T-cell (primary cell): Measurements from ENCODE around the gene FBXO33. TPM values are rescaled to one million over a fixed set of nuclear protein-coding genes. Genes with fewer than 3 reads are reported as not detected.
A peak's percentile ranks its signal among the peaks of the same experiment; 100 is the strongest.

Experiments used
- ATAC-seq, 4 experiments: fragments of 200-7000 bp in 3 of 4; fragments of 150-1000 bp in 1 of 4; cut with Tn5 transposase; replicated peaks in 1 of 4; 1 replicate in 3 of 4; 2 replicates in 1 of 4; pipeline ENCODE4 v1.10.0; 2021; ENCODE audit warnings: moderate library complexity in 3 of 4, mild to moderate bottlenecking in 2 of 4, moderate number of reproducible peaks in 1 of 4
- CTCF ChIA-PET, 2 donors: fragments of 300-600 bp; sonication (Branson Sonifier 250); formaldehyde crosslinking; loops; one replicate each; lab custom pipeline; 2022; ENCODE audit warnings: antibody characterized with exemption in 2 of 2; lab: Charles Lee
- POLR2A ChIA-PET, 2 donors: fragments of 300-600 bp; sonication (Branson Sonifier 250); formaldehyde crosslinking; loops; one replicate each; lab custom pipeline; 2022; ENCODE audit warnings: antibody characterized with exemption in 2 of 2; lab: Charles Lee
- DNase-seq, 35 experiments: peaks; one replicate each; pipeline versions ENCODE4 v3.0.0 to v3.0.0-alpha.2; 2013 to 2023
- H3K27ac ChIP-seq: one replicate; pipeline ENCODE4 v1.5.1; 2013; ENCODE audit warnings: low read length
- H3K27me3 ChIP-seq, 2 experiments: replicated peaks in 1 of 2; 1 replicate in 1 of 2; 2 replicates in 1 of 2; pipeline versions ENCODE4 v1.6.1 to v1.7.0; 2013; ENCODE audit warnings: low read length in 1 of 2, mixed read lengths in 1 of 2; ENCODE audit not compliant: control insufficient read depth in 2 of 2, insufficient read depth in 2 of 2; ENCODE audit errors: extremely low read depth in 1 of 2
- H3K36me3 ChIP-seq, 2 donors: 1 replicate in 1 of 2; 2 replicates in 1 of 2; pipeline versions ENCODE4 v1.6.1 to v1.7.0; 2013; ENCODE audit warnings: low read length in 1 of 2; ENCODE audit not compliant: control insufficient read depth in 2 of 2, insufficient read depth in 1 of 2; ENCODE audit errors: extremely low read depth in 1 of 2
- H3K4me1 ChIP-seq, 2 experiments: 1 replicate in 1 of 2; 2 replicates in 1 of 2; pipeline versions ENCODE4 v1.6.1 to v1.7.0; 2013; ENCODE audit warnings: low read length in 2 of 2, mixed read lengths in 1 of 2; ENCODE audit not compliant: insufficient read depth in 2 of 2, control insufficient read depth in 1 of 2; ENCODE audit errors: extremely low read depth in 1 of 2
- H3K4me3 ChIP-seq, 2 donors: 1 replicate in 1 of 2; 2 replicates in 1 of 2; pipeline versions ENCODE4 v1.5.1 to v1.7.0; 2013; ENCODE audit warnings: mild to moderate bottlenecking in 2 of 2, low read length in 1 of 2, moderate library complexity in 1 of 2; ENCODE audit not compliant: control insufficient read depth in 1 of 2; ENCODE audit errors: extremely low read depth in 1 of 2
- H3K9me3 ChIP-seq: 2 replicates; pipeline ENCODE4 v1.7.0; 2013
- H3K27ac Mint-ChIP-seq, 2 donors: one replicate each; pipeline ENCODE4 v1.8.0; 2020 to 2021; ENCODE audit warnings: mild to moderate bottlenecking in 2 of 2, mixed read lengths in 2 of 2
- H3K27me3 Mint-ChIP-seq, 2 donors: one replicate each; pipeline ENCODE4 v1.8.0; 2021 to 2022; ENCODE audit warnings: mixed read lengths in 2 of 2
- H3K36me3 Mint-ChIP-seq: one replicate; pipeline ENCODE4 v1.8.0; 2021; ENCODE audit warnings: mixed read lengths
- H3K4me1 Mint-ChIP-seq, 3 donors: one replicate each; pipeline ENCODE4 v1.8.0; 2020 to 2022; ENCODE audit warnings: mixed read lengths in 3 of 3, mild to moderate bottlenecking in 1 of 3
- H3K4me3 Mint-ChIP-seq, 3 donors: one replicate each; pipeline ENCODE4 v1.8.0; 2020 to 2022; ENCODE audit warnings: mild to moderate bottlenecking in 3 of 3, mixed read lengths in 3 of 3, moderate library complexity in 3 of 3
- H3K9me3 Mint-ChIP-seq, 3 donors: one replicate each; pipeline ENCODE4 v1.8.0; 2020 to 2022; ENCODE audit warnings: mixed read lengths in 3 of 3
- WGBS: methylation state at CpG from one replicate; pipeline ENCODE4 v1.1.5; 2013; ENCODE audit warnings: missing lambda C conversion rate; ENCODE audit not compliant: insufficient coverage; 5-methylcytosine and 5-hydroxymethylcytosine counted together
- total RNA-seq, 35 experiments: library from RNA in 6 of 35; stranded (reverse) in 6 of 35; fragments of 120-200 nt in 1 of 35; gene quantifications; one replicate each; pipeline versions ENCODE4 v1.2.1 to v1.2.4 and lab custom pipeline; 2013 to 2026

Gene FBXO33
- total RNA-seq, 5 donors from 2014 or later (not counting 1 experiment from before 2014, with no cell fraction given): 22.5 to 64.0 (median 28.4) TPM

- DNase-seq (no peak), ATAC-seq (no peak)
- no peaks in the 10 kb centered on the region for H3K27me3 Mint-ChIP-seq
- Histone ChIP-seq H3K27me3 (no peaks in the 10 kb centered on the region), H3K9me3 (peaks cover 7% of the 10 kb centered on the region), H3K36me3 (no peaks in the 10 kb centered on the region), H3K4me3 (no peak overlapping the region), H3K4me1 (no peaks in the 10 kb centered on the region), H3K27ac (no peak overlapping the region)
- peaks cover 47 to 51% (median 49%) of the 10 kb centered on the region in 3 donors for H3K4me1 Mint-ChIP-seq
- no CpG with 5 or more reads among the region's 3 CpGs for WGBS
- ChIA-PET CTCF (no interaction called here), POLR2A (no interaction called here)
- peaks cover 0 to 11% (median 0%) of the 10 kb centered on the region in 3 donors for H3K9me3 Mint-ChIP-seq
- H3K4me3 Mint-ChIP-seq: no peak overlapping the region
- H3K36me3 Mint-ChIP-seq: peaks cover 39% of the 10 kb centered on the region
- H3K27ac Mint-ChIP-seq: peak overlapping the region; percentile 24 to 77
Measured at GRCh38 chr14:39406560-39406959, 25.7 kb downstream of the FBXO33 start.

GRCh38 chr14:39398382-39398781 lies 33.9 kb downstream of the FBXO33 start:
- peaks cover 0 to 46% of the 10 kb centered on the region in 2 donors for H3K36me3 ChIP-seq
- CTCF ChIA-PET: interaction anchor here in 1 of 2 donors (0.7 kb wide), 1 partner anchor 68 kb away, joined by 7 read pairs; no protein-coding TSS in a partner anchor
- Mint-ChIP-seq H3K27me3 (no peaks in the 10 kb centered on the region), H3K4me3 (no peak overlapping the region), H3K27ac (no peak overlapping the region), H3K4me1 (peaks cover 0 to 9% (median 2%) of the 10 kb centered on the region in 3 donors), H3K9me3 (no peaks in the 10 kb centered on the region), H3K36me3 (peaks cover 50% of the 10 kb centered on the region)
- H3K4me1 ChIP-seq: no peaks in the 10 kb centered on the region
- no peak overlapping the region for H3K27ac ChIP-seq
- no peak overlapping the region for H3K4me3 ChIP-seq
- WGBS: 46% methylated on average over 2 of the region's 6 CpGs
- no peaks in the 10 kb centered on the region for H3K27me3 ChIP-seq
- DNase-seq (no peak), ATAC-seq (no peak)
- H3K9me3 ChIP-seq: no peaks in the 10 kb centered on the region
- POLR2A ChIA-PET: interaction anchor here in 1 of 2 donors (0.6 to 1.0 kb wide), 3 partner anchors 16 to 313 kb away, joined by 5 to 7 read pairs (median 7); no protein-coding TSS in a partner anchor

GRCh38 chr14:39396448-39396847 lies 35.8 kb downstream of the FBXO33 start:
- Mint-ChIP-seq H3K36me3 (peaks cover 47% of the 10 kb centered on the region), H3K27ac (no peak overlapping the region), H3K9me3 (no peaks in the 10 kb centered on the region), H3K4me3 (no peak overlapping the region), H3K27me3 (no peaks in the 10 kb centered on the region), H3K4me1 (peaks cover 0 to 5% (median 0%) of the 10 kb centered on the region in 3 donors)
- CTCF ChIA-PET: no interaction called here
- Histone ChIP-seq H3K27ac (no peak overlapping the region), H3K27me3 (no peaks in the 10 kb centered on the region), H3K4me1 (no peaks in the 10 kb centered on the region), H3K36me3 (peaks cover 0 to 46% of the 10 kb centered on the region in 2 donors), H3K9me3 (no peaks in the 10 kb centered on the region), H3K4me3 (no peak overlapping the region)
- ATAC-seq: no peak
- no peak for DNase-seq
- POLR2A ChIA-PET: interaction anchor here in 1 of 2 donors (0.6 to 1.5 kb wide), 3 partner anchors 22 to 209 kb away, joined by 3 to 7 read pairs (median 3); partner anchors contain the start of gene FBXO33

GRCh38 chr14:39395555-39396254 lies 36.5 kb downstream of the FBXO33 start:
- ATAC-seq (no peak), DNase-seq (peak in 1 of 35 experiments; percentile 8)
- H3K27me3 ChIP-seq: no peaks in the 10 kb centered on the region
- Mint-ChIP-seq H3K9me3 (no peaks in the 10 kb centered on the region), H3K27me3 (no peaks in the 10 kb centered on the region), H3K27ac (peak overlapping the region in 1 of 2 donors; percentile 20), H3K4me1 (peaks cover 0 to 4% (median 0%) of the 10 kb centered on the region in 3 donors), H3K36me3 (peaks cover 39% of the 10 kb centered on the region), H3K4me3 (no peak overlapping the region)
- ChIA-PET CTCF (no interaction called here), POLR2A (interaction anchor here in 1 of 2 donors (0.7 to 1.5 kb wide), 2 partner anchors 21 to 36 kb away, joined by 3 to 7 read pairs; partner anchors contain the start of gene FBXO33)
- WGBS: no CpG with 5 or more reads among the region's 4 CpGs
- H3K36me3 ChIP-seq: peaks cover 0 to 39% of the 10 kb centered on the region in 2 donors
- H3K4me1 ChIP-seq: no peaks in the 10 kb centered on the region
- no peak overlapping the region for H3K27ac ChIP-seq
- no peak overlapping the region for H3K4me3 ChIP-seq
- H3K9me3 ChIP-seq: no peaks in the 10 kb centered on the region

GRCh38 chr14:39393289-39393688 lies 38.9 kb downstream of the FBXO33 start:
- no peak overlapping the region for H3K4me3 Mint-ChIP-seq
- ChIA-PET CTCF (interaction anchor here in 1 of 2 donors (0.8 kb wide), 1 partner anchor 34 kb away, joined by 3 read pairs; no protein-coding TSS in a partner anchor), POLR2A (interaction anchor here (0.6 kb wide), 2 partner anchors 10 to 84 kb away, joined by 5 to 6 read pairs; no protein-coding TSS in a partner anchor)
- no peak for ATAC-seq
- H3K27me3 Mint-ChIP-seq: no peaks in the 10 kb centered on the region
- Histone ChIP-seq H3K9me3 (no peaks in the 10 kb centered on the region), H3K27ac (no peak overlapping the region), H3K36me3 (peaks cover 0 to 20% of the 10 kb centered on the region in 2 donors), H3K27me3 (no peaks in the 10 kb centered on the region), H3K4me1 (no peaks in the 10 kb centered on the region), H3K4me3 (no peak overlapping the region)
- H3K27ac Mint-ChIP-seq: no peak overlapping the region
- no peak for DNase-seq
- H3K4me1 Mint-ChIP-seq: peaks cover 0 to 2% (median 0%) of the 10 kb centered on the region in 3 donors
- peaks cover 30% of the 10 kb centered on the region for H3K36me3 Mint-ChIP-seq
- no CpG with 5 or more reads among the region's 1 CpG for WGBS
- H3K9me3 Mint-ChIP-seq: no peaks in the 10 kb centered on the region

- no peaks in the 10 kb centered on the region for H3K27me3 Mint-ChIP-seq
- no peak overlapping the region for H3K27ac Mint-ChIP-seq
- H3K36me3 Mint-ChIP-seq: peaks cover 18% of the 10 kb centered on the region
- no CpG with 5 or more reads among the region's 4 CpGs for WGBS
- ChIA-PET POLR2A (no interaction called here), CTCF (interaction anchor here (0.5 to 1.0 kb wide), 4 partner anchors 43 to 1606 kb away, joined by 3 read pairs; no protein-coding TSS in a partner anchor)
- Histone ChIP-seq H3K4me3 (no peak overlapping the region), H3K9me3 (no peaks in the 10 kb centered on the region), H3K4me1 (peaks cover 0 to 7% of the 10 kb centered on the region in 2 experiments), H3K27ac (no peak overlapping the region), H3K27me3 (no peaks in the 10 kb centered on the region), H3K36me3 (peaks cover 0 to 3% of the 10 kb centered on the region in 2 donors)
- H3K9me3 Mint-ChIP-seq: no peaks in the 10 kb centered on the region
- H3K4me1 Mint-ChIP-seq: peaks cover 32 to 37% (median 36%) of the 10 kb centered on the region in 3 donors
- H3K4me3 Mint-ChIP-seq: no peak overlapping the region
- no peak for ATAC-seq
- DNase-seq: no peak
Measured at GRCh38 chr14:39384177-39384576, 48.1 kb downstream of the FBXO33 start.
